CD4-positive, alpha-beta T cell treated with Interleukin-4 for 4 hours (primary cell): ENCODE results near the gene MAP3K19.
"Not testable (repeated sequence)": the region's sequence is repeated elsewhere in the genome, so short reads cannot be mapped to it uniquely, and the experiment has no call there.

Experiments
- DNase-seq: peaks from one replicate; pipeline ENCODE4 v3.0.0-alpha.2; 2020

Gene MAP3K19, protein sequence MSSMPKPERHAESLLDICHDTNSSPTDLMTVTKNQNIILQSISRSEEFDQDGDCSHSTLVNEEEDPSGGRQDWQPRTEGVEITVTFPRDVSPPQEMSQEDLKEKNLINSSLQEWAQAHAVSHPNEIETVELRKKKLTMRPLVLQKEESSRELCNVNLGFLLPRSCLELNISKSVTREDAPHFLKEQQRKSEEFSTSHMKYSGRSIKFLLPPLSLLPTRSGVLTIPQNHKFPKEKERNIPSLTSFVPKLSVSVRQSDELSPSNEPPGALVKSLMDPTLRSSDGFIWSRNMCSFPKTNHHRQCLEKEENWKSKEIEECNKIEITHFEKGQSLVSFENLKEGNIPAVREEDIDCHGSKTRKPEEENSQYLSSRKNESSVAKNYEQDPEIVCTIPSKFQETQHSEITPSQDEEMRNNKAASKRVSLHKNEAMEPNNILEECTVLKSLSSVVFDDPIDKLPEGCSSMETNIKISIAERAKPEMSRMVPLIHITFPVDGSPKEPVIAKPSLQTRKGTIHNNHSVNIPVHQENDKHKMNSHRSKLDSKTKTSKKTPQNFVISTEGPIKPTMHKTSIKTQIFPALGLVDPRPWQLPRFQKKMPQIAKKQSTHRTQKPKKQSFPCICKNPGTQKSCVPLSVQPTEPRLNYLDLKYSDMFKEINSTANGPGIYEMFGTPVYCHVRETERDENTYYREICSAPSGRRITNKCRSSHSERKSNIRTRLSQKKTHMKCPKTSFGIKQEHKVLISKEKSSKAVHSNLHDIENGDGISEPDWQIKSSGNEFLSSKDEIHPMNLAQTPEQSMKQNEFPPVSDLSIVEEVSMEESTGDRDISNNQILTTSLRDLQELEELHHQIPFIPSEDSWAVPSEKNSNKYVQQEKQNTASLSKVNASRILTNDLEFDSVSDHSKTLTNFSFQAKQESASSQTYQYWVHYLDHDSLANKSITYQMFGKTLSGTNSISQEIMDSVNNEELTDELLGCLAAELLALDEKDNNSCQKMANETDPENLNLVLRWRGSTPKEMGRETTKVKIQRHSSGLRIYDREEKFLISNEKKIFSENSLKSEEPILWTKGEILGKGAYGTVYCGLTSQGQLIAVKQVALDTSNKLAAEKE (N-terminal part only)

GRCh38 chr2:135047300-135047699, at the start of gene MAP3K19:
TSS of gene MAP3K19 (minus strand) at chr2:135047447. CDS start at chr2:135024647, 22,800 bp downstream.
- DNase-seq: no peak

- no peak for DNase-seq
Observed at GRCh38 chr2:135096665-135097446, 49.6 kb upstream of the MAP3K19 start.

DNA sequence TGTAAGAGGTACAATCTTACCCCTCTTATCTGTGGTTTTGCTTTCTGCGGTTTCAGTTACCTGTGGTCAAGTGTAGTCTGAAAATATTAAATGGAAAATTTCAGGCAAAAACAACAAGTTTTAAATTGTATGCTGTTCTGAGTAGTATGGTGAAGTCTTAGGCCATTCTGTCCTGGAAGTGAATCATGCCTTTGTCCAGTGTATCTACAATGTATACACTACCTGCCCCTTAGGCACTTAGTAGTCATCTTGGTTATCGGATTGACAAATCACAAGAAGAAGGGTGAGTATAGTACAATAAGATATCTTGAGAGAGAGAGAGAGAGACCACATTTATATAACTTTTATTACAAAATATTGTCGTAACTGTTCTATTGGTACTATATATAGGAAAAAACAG, 48.3 kb upstream of the MAP3K19 start:
- no peak for DNase-seq

GRCh38 chr2:135094508-135094907, 47.3 kb upstream of the MAP3K19 start:
- DNase-seq: no peak

- DNase-seq: no peak
Observed at GRCh38 chr2:135093670-135094330, 46.6 kb upstream of the MAP3K19 start.

GRCh38 chr2:135093193-135093592, 45.9 kb upstream of the MAP3K19 start:
- no peak for DNase-seq

DNA sequence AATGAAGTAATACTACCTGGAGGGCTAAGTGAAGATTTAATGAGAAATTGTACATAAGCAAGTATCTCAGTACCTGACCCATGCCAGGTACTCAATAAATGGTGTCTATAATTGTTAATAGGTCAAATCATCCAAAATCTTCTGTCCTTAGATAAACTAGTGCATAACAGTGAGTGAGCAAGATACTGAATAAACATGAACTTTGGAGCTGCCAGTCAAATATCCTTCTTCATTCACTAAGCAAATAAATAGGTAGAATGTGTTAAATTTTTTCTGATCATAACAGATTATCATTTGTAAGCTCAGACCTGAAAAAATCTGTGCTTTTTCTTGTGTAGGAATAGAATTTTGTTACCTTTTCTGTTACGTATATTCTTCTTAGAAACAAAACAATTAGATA, 44.4 kb upstream of the MAP3K19 start:
- no peak for DNase-seq

GRCh38 chr2:135089597-135089996, 42.4 kb upstream of the MAP3K19 start:
- DNase-seq: not testable (repeated sequence)

- DNase-seq: no peak
Observed at GRCh38 chr2:135086222-135086621, 39.0 kb upstream of the MAP3K19 start.

DNA sequence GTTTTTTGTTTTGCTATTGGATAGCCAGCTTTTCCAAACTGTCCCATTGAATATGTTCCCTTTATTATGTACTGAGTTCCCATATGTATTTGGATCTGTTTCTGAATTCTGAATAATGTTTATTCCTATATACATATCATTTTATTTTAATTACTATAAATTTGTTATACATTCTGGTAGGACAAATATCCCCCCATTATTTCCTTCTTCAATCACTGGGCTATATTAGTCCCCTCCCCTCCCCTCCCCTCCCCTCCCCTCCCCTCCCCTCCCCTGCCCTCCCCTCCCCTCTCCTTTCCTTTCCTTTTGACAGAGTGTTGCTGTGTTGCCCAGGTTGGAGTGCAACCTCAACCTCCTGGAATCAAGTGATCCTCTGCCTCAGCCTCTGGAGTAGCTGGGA, 31.2 kb upstream of the MAP3K19 start:
- DNase-seq: no peak

GRCh38 chr2:135076556-135076955, 29.3 kb upstream of the MAP3K19 start:
- DNase-seq: no peak

- no peak for DNase-seq
Observed at GRCh38 chr2:135074216-135074615, 27.0 kb upstream of the MAP3K19 start.

- no peak for DNase-seq
Observed at GRCh38 chr2:135072125-135072997, 25.1 kb upstream of the MAP3K19 start.

DNA sequence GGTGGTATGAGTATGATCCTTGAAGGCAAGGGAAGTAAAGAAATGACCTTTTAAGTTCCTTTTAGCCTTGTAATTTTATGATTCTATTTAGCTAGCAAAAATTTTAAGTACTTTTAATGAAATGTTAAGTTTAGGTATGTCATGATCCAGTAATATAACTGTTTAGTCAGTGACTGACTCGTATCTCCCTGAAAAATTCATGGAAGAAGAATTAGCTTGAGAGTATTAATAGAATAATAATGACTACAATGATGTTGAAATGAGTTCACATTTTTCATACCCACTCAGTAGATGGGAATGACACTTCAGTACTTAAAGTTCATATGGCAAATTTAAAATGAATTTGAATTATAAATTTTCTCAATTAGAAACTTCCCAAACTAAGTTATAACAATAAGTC, 19.5 kb upstream of the MAP3K19 start:
- no peak for DNase-seq

GRCh38 chr2:135064149-135064548, 16.9 kb upstream of the MAP3K19 start:
- no peak for DNase-seq

DNA sequence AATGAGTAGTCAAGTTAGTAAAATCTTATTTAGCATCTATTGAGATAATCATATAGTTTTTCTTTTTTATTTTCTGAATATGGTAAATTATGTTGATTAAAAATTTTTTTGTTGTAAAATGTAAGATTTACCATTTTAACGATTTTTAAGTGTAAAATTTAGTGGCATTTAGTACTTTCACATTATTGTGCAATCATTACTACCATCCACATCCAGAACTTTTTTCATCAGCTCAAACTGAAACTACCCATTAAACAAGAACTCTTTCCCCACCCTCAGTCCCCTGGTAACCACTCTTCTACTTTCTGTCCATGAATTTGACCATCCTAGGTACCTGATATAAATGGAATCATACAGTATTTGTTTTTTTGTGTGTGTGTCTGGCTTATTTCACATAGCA, 16.0 kb upstream of the MAP3K19 start:
- no peak for DNase-seq

GRCh38 chr2:135059577-135059976, 12.3 kb upstream of the MAP3K19 start:
- no peak for DNase-seq

GRCh38 chr2:135056790-135057189, 9.5 kb upstream of the MAP3K19 start:
- no peak for DNase-seq

- no peak for DNase-seq
Observed at GRCh38 chr2:135055182-135055786, 8.0 kb upstream of the MAP3K19 start.

GRCh38 chr2:135052997-135053474, 5.8 kb upstream of the MAP3K19 start:
- peak; percentile 34 for DNase-seq
